ENCODE measurements around the gene KLK3.

Gene KLK3

DNA sequence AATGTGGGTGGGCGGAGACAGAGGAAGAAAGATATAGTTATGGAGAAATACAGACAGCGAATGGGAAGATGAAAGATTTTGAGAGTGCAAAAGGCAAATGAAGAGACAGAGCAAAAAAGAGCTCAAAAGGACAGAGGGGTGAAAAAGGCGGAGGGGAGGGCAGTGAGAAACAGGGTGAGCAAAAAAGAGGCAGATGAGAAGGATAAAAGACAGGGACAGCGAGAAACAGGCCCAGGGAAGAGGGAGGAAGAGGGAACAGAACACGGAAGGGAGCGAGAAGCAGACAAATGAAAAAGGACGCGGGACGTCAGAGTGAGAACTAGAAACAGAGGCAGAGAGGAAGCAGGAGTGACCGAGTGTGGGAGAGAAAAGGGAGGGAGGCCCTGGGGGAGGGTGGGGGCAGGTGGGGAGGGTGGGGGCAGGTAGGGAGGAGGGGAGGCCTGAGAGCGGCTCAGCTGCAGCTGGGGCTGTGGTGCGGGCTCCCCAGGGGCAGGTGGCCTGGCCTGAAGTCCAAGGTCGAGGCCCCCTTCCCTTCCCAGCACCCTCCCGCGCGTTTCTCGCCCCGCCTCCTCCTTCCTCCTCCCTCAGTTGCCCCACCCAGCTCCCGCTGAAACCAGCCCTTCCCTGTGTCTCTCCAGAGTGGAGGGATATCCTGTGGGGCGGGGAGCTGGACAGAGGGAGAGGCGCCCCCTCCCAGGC lies 34.0 kb upstream of the KLK3 start:
- TF ChIP-seq EZH2 (optimal IDR thresholded peaks at IDR 0.05; ENCODE audit: low read depth, low read length) (no peak), EZH2phosphoT487 (IDR thresholded peaks at IDR 0.05; ENCODE audit: low read length) (no peak)
- TF ChIP-seq, protein P1, sequence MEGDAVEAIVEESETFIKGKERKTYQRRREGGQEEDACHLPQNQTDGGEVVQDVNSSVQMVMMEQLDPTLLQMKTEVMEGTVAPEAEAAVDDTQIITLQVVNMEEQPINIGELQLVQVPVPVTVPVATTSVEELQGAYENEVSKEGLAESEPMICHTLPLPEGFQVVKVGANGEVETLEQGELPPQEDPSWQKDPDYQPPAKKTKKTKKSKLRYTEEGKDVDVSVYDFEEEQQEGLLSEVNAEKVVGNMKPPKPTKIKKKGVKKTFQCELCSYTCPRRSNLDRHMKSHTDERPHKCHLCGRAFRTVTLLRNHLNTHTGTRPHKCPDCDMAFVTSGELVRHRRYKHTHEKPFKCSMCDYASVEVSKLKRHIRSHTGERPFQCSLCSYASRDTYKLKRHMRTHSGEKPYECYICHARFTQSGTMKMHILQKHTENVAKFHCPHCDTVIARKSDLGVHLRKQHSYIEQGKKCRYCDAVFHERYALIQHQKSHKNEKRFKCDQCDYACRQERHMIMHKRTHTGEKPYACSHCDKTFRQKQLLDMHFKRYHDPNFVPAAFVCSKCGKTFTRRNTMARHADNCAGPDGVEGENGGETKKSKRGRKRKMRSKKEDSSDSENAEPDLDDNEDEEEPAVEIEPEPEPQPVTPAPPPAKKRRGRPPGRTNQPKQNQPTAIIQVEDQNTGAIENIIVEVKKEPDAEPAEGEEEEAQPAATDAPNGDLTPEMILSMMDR (IDR thresholded peaks at IDR 0.05; ENCODE audit: low read length) = no peak
- no peaks in the 10 kb centered on the region for H3K36me3 ChIP-seq (replicated peaks; ENCODE audit: insufficient read depth, low read length)
- H3K4me2 ChIP-seq (ENCODE audit: low read depth, low read length) = no peak overlapping the region
- DNase-seq = no peak
- H2AFZ ChIP-seq (ENCODE audit: low read length) = no peak overlapping the region
- no peak overlapping the region for H3K9ac ChIP-seq (ENCODE audit: low read length)
- no peaks in the 10 kb centered on the region for H4K20me1 ChIP-seq (ENCODE audit: insufficient read depth, low read length)
- H3K79me2 ChIP-seq (ENCODE audit: low read length) = no peaks in the 10 kb centered on the region
- H3K9me3 ChIP-seq (replicated peaks; ENCODE audit: insufficient read depth, low read length) = no peaks in the 10 kb centered on the region
- H3K4me3 ChIP-seq (ENCODE audit: low read length) = no peak overlapping the region
- H3K9me2 ChIP-seq (replicated peaks; ENCODE audit: insufficient read depth, low read length) = no peaks in the 10 kb centered on the region
- H3K27ac ChIP-seq (ENCODE audit: low read length) = no peak overlapping the region
- no peaks in the 10 kb centered on the region for H3F3A ChIP-seq (ENCODE audit: insufficient read depth, low read length)
- peaks cover 93% of the 10 kb centered on the region for H3K27me3 ChIP-seq (replicated peaks; ENCODE audit: insufficient read depth, low read length)
- no peaks in the 10 kb centered on the region for H3K4me1 ChIP-seq (ENCODE audit: low read length)

DNA sequence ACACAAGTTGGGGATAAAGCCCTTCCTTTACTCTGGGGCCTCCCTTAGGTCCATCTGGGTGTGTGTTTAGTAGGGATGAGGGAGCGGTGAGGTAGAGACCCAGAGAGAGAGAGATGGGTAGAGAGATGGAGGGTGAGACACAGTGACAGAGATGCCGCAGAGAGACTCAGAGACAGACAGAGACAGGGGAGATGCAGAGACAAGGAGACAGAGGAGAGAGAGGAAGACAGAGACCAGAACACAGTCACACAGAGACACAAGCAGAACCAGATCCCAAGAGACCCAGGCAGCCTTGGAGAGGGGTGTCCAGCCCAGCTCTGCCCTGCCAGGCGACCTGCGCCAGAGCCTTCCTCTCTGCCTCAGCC lies 33.5 kb upstream of the KLK3 start:
- no peak overlapping the region for H3K9ac ChIP-seq (ENCODE audit: low read length)
- no peak for DNase-seq
- H2AFZ ChIP-seq (ENCODE audit: low read length) = no peak overlapping the region

DNA sequence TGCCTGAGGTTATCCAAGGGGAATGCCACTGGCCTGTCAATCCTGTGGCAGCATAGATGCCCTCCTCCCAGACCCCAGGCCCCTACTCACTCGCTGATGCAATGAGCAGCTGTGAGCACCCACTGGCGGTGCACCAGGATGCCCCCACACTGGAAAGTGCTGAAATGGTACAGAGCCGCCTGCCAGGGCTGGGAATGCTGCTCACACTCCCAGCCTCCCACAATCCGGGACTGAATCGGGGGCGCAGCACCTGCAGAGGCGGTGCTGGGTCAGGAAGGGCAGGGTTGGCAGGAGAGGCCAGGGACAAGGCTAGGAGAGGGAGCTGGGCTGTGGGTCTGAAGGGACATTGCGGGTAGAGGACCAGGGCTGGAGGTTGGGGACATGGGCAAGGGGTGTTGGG lies 33.1 kb upstream of the KLK3 start:
- no peaks in the 10 kb centered on the region for H3K4me1 ChIP-seq (ENCODE audit: low read length)
- H3K4me2 ChIP-seq (ENCODE audit: low read depth, low read length) = no peak overlapping the region
- TF ChIP-seq EZH2 (optimal IDR thresholded peaks at IDR 0.05; ENCODE audit: low read depth, low read length) (no peak), EZH2phosphoT487 (IDR thresholded peaks at IDR 0.05; ENCODE audit: low read length) (no peak)
- TF ChIP-seq, protein P1 (IDR thresholded peaks at IDR 0.05; ENCODE audit: low read length) = no peak
- H3K36me3 ChIP-seq (replicated peaks; ENCODE audit: insufficient read depth, low read length) = no peaks in the 10 kb centered on the region
- H3K27ac ChIP-seq (ENCODE audit: low read length) = no peak overlapping the region
- H3K4me3 ChIP-seq (ENCODE audit: low read length) = no peak overlapping the region
- H2AFZ ChIP-seq (ENCODE audit: low read length) = no peak overlapping the region
- no peak overlapping the region for H3K9ac ChIP-seq (ENCODE audit: low read length)
- H3K79me2 ChIP-seq (ENCODE audit: low read length) = no peaks in the 10 kb centered on the region
- H3K27me3 ChIP-seq (replicated peaks; ENCODE audit: insufficient read depth, low read length) = peaks cover 96% of the 10 kb centered on the region
- no peaks in the 10 kb centered on the region for H4K20me1 ChIP-seq (ENCODE audit: insufficient read depth, low read length)
- no peaks in the 10 kb centered on the region for H3K9me2 ChIP-seq (replicated peaks; ENCODE audit: insufficient read depth, low read length)
- no peaks in the 10 kb centered on the region for H3F3A ChIP-seq (ENCODE audit: insufficient read depth, low read length)
- no peak for DNase-seq
- H3K9me3 ChIP-seq (replicated peaks; ENCODE audit: insufficient read depth, low read length) = no peaks in the 10 kb centered on the region

More for the DNA sequence above, 33.5 kb upstream of the KLK3 start:
- no peaks in the 10 kb centered on the region for H3K79me2 ChIP-seq (ENCODE audit: low read length)
- H3K4me2 ChIP-seq (ENCODE audit: low read depth, low read length) = no peak overlapping the region
- H3K27ac ChIP-seq (ENCODE audit: low read length) = no peak overlapping the region
- no peaks in the 10 kb centered on the region for H3K36me3 ChIP-seq (replicated peaks; ENCODE audit: insufficient read depth, low read length)
- H4K20me1 ChIP-seq (ENCODE audit: insufficient read depth, low read length) = no peaks in the 10 kb centered on the region
- no peak overlapping the region for H3K4me3 ChIP-seq (ENCODE audit: low read length)
- H3F3A ChIP-seq (ENCODE audit: insufficient read depth, low read length) = no peaks in the 10 kb centered on the region
- H3K9me2 ChIP-seq (replicated peaks; ENCODE audit: insufficient read depth, low read length) = no peaks in the 10 kb centered on the region
- TF ChIP-seq EZH2 (optimal IDR thresholded peaks at IDR 0.05; ENCODE audit: low read depth, low read length) = no peak
- TF ChIP-seq, protein P1 (IDR thresholded peaks at IDR 0.05; ENCODE audit: low read length) = no peak
- no peaks in the 10 kb centered on the region for H3K9me3 ChIP-seq (replicated peaks; ENCODE audit: insufficient read depth, low read length)
- peaks cover 93% of the 10 kb centered on the region for H3K27me3 ChIP-seq (replicated peaks; ENCODE audit: insufficient read depth, low read length)
- no peaks in the 10 kb centered on the region for H3K4me1 ChIP-seq (ENCODE audit: low read length)
